GM12878 (cell line): ENCODE data around the gene PGA3. TPM values are rescaled to one million over a fixed set of nuclear protein-coding genes. Genes with fewer than 3 reads are reported as not detected.
"Not testable (repeated sequence)": the region's sequence is repeated elsewhere in the genome, so short reads cannot be mapped to it uniquely, and the experiment has no call there.

Experiments
- ATAC-seq: fragments of 200-7000 bp; cut with Tn5 transposase; 3 replicates; pipeline ENCODE4 v1.9.1; 2020; ENCODE audit warnings: mild to moderate bottlenecking, moderate library complexity
- BruUV-seq: library from RNA; stranded (reverse); fragments of 400-500 nt; replicated peaks from 2 replicates; lab custom pipeline; 2021; lab: Mats Ljungman, UMichigan
- CTCF ChIA-PET: fragments of 300-600 bp; sonication (Branson Sonifier 250); formaldehyde crosslinking; extraction: SDS; loops from one replicate; lab custom pipeline; 2021; ENCODE audit warnings: inconsistent platforms; lab: Yijun Ruan, JAX
- POLR2A ChIA-PET: fragments of 350-600 bp; formaldehyde crosslinking; extraction: SDS; loops from one replicate; lab custom pipeline; 2021; ENCODE audit warnings: inconsistent platforms; lab: Charles Lee
- RAD21 ChIA-PET: fragments of 300-600 bp; sonication (Branson Sonifier 250); formaldehyde crosslinking; loops from one replicate; lab custom pipeline; 2023; ENCODE audit warnings: antibody characterized with exemption; ENCODE audit not compliant: unreplicated experiment; lab: Charles Lee
- SMC1A ChIA-PET: fragments of 300-600 bp; sonication (Branson Sonifier 250); formaldehyde crosslinking; loops from one replicate; lab custom pipeline; 2023; ENCODE audit not compliant: unreplicated experiment, uncharacterized antibody; lab: Charles Lee
- DNase-seq: peaks from one replicate; pipeline ENCODE4 v3.0.0-alpha.2; 2011; ENCODE audit warnings: low read depth, low spot score
- FAIRE-seq: peaks from 3 replicates; lab custom pipeline; 2011; peaks lifted over from hg19 to GRCh38; lab: Jason Lieb, UNC
- H2AFZ ChIP-seq: 2 replicates; pipeline ENCODE4 v1.6.0; 2011; ENCODE audit warnings: low read depth, low read length, control low read depth; ENCODE audit not compliant: control insufficient read depth
- H3K27ac ChIP-seq: 2 replicates; pipeline ENCODE4 v1.5.1; 2011; ENCODE audit warnings: control low read depth; ENCODE audit not compliant: control insufficient read depth, insufficient read depth
- H3K27me3 ChIP-seq, 2 experiments: replicated peaks in 1 of 2; 2 replicates each; pipeline versions ENCODE4 v1.6.0 to v1.6.1; 2011; ENCODE audit warnings: low read length in 1 of 2; ENCODE audit not compliant: control insufficient read depth in 2 of 2, insufficient read depth in 2 of 2
- H3K36me3 ChIP-seq, 2 experiments: 2 replicates each; pipeline ENCODE4 v1.5.1; 2011; ENCODE audit warnings: low read length in 1 of 2; ENCODE audit not compliant: control insufficient read depth in 2 of 2, insufficient read depth in 2 of 2
- H3K4me1 ChIP-seq: 2 replicates; pipeline ENCODE4 v1.6.1; 2011; ENCODE audit warnings: mild to moderate bottlenecking, low read length, moderate library complexity, mixed read lengths; ENCODE audit not compliant: control insufficient read depth, insufficient read depth
- H3K4me2 ChIP-seq: 2 replicates; pipeline ENCODE4 v1.6.0; 2011; ENCODE audit warnings: control low read depth; ENCODE audit not compliant: control insufficient read depth, insufficient read depth
- H3K4me3 ChIP-seq: fragments of 200-600 bp; sonication (generic); 2 replicates; pipeline ENCODE4 v1.5.1; 2016
- H3K79me2 ChIP-seq: 2 replicates; pipeline ENCODE4 v1.6.0; 2011; ENCODE audit warnings: low read length; ENCODE audit not compliant: control insufficient read depth, insufficient read depth
- H3K9ac ChIP-seq: 2 replicates; pipeline ENCODE4 v1.8.0; 2011; ENCODE audit warnings: low read length, control low read depth, mixed read lengths; ENCODE audit not compliant: control insufficient read depth, insufficient read depth
- H3K9me3 ChIP-seq: replicated peaks from 3 replicates; pipeline ENCODE4 v1.5.1; 2011; ENCODE audit warnings: mild to moderate bottlenecking, low read length; ENCODE audit not compliant: control insufficient read depth, insufficient read depth
- H4K20me1 ChIP-seq: 2 replicates; pipeline ENCODE4 v1.6.0; 2011; ENCODE audit not compliant: control insufficient read depth, insufficient read depth
- DPF2 ChIP-seq: fragments of 450-650 bp; IDR thresholded peaks from 2 replicates; pipeline ENCODE4 v1.6.1; 2017; ENCODE audit warnings: mild to moderate bottlenecking
- IKZF2 ChIP-seq, 2 experiments: fragments of 450-650 bp; IDR thresholded peaks; 2 replicates each; pipeline ENCODE4 v1.6.1; 2017; ENCODE audit warnings: mild to moderate bottlenecking in 2 of 2, moderate library complexity in 2 of 2
- NFIC ChIP-seq: IDR thresholded peaks from 2 replicates; pipeline ENCODE4 v1.6.1; 2012; ENCODE audit warnings: low read depth, mild to moderate bottlenecking, inconsistent platforms, low read length, moderate library complexity
- PML ChIP-seq: IDR thresholded peaks from 2 replicates; pipeline ENCODE4 v1.6.1; 2012; ENCODE audit warnings: low read length, inconsistent platforms
- POLR2AphosphoS5 ChIP-seq: IDR thresholded peaks from 2 replicates; pipeline ENCODE4 v1.6.1; 2011; ENCODE audit warnings: mild to moderate bottlenecking, low read length, inconsistent platforms
- SUZ12 ChIP-seq: fragments of 200-600 bp; sonication (generic); IDR thresholded peaks from one replicate; pipeline ENCODE4 v1.6.1; 2018; ENCODE audit warnings: antibody characterized with exemption, mild to moderate bottlenecking; ENCODE audit not compliant: unreplicated experiment
- WGBS: methylation state at CpG from one replicate; pipeline ENCODE4 v1.1.6; 2016; ENCODE audit warnings: low lambda C conversion rate; ENCODE audit not compliant: insufficient replicate concordance, insufficient coverage; ENCODE audit errors: missing lambda C conversion rate; 5-methylcytosine and 5-hydroxymethylcytosine counted together
- in situ Hi-C: fragments of 300-500 bp; cut with MboI; formaldehyde crosslinking; loops from 9 replicates; pipeline ENCODE4 v1.14.3; 2018; ENCODE audit warnings: mixed read lengths
- intact Hi-C: fragments of 100-400 bp; cut with micrococcal nuclease; formaldehyde crosslinking; loops from one replicate; pipeline ENCODE4 v1.14.2; 2022; ENCODE audit not compliant: unreplicated experiment
- polyA plus RNA-seq, 11 experiments: library from polyadenylated mRNA; depleted of rRNA in 4 of 11; unstranded in 6 of 11; stranded (reverse) in 5 of 11; fragments of >200 nt; fragmentation: Nextera tagmentation in 4 of 11; fragmentation: Illumina TruSeq in 1 of 11; extraction: Ambion mirVana in 4 of 11; extraction: Trizol in 1 of 11; gene quantifications; 1 replicate in 1 of 11; 2 replicates in 10 of 11; pipeline versions ENCODE4 v1.2.1 to v1.2.3, GENCODE V29; 2011 to 2016; ENCODE audit warnings: inconsistent platforms in 2 of 11, missing spikeins in 2 of 11, low read depth in 1 of 11
- total RNA-seq, 4 experiments: library from RNA; depleted of rRNA in 3 of 4; stranded (reverse); fragments of >200 nt in 3 of 4; fragmentation: Illumina TruSeq in 1 of 4; extraction: Trizol in 1 of 4; gene quantifications; 2 replicates each; pipeline versions ENCODE4 v1.2.1 to v1.2.3, GENCODE V29; 2013 to 2021
- TF ChIP-seq, protein P1 (sequence below): fragments of 450-650 bp; IDR thresholded peaks from 2 replicates; pipeline ENCODE4 v1.6.1; 2016; ENCODE audit warnings: mild to moderate bottlenecking

PGA3 gene
- total and polyA plus RNA-seq, 10 of the 15 experiments (the other 5 are each of a cell fraction or from before 2014, with no cell fraction given) = not detected

GRCh38 chr11:61163714-61164605, 39.4 kb upstream of the PGA3 start (continued):
- TF ChIP-seq NFIC (0 out of 2 replicates have a peak, but pooled peaks have one; percentile 36), POLR2AphosphoS5 (no peak)

DNA sequence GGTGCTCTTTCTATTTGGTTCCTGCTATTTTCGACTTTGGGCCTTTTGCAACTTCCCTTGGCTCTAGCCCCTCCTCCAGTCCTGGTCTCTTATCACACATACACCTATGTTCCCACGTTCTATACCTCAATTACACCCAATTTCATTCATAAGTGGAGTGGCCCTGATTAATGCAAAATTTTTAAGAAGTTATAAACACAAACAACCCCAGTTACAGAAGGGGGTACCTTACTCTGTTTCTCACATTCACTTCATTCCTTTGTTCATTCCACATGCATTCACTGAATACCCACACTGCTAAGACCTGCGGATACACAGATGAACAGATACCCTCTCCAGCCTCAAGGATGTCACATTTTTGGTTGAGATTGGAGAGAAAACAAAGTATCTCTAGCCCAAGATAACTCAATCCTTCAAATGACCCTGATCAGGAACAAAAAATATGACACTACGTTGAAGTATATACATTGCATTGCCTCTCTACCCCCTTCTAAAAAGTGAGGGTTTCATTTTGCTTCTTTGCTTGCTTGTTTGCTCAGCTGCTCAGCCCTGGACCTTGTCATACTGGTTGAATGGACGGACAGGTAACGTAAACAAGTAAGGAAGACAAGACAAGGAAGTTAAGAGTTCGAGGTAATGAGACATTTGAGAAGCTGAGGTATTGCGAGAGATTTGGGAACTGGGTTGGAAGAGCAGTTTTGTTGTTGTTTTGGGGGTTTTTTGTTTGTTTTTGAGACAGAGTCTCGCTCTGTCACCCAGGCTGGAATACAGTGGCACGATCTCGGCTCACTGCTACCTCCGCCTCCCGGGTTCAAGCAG, 38.5 kb upstream of the PGA3 start:
- Histone ChIP-seq H3K9me3 (peaks cover 3% of the 10 kb centered on the region), H3K4me1 (peaks cover 47% of the 10 kb centered on the region), H2AFZ (peak overlapping the region; percentile 42; the same call in 1 of the 2 replicates), H4K20me1 (no peaks in the 10 kb centered on the region), H3K36me3 (no peaks in the 10 kb centered on the region), H3K27ac (peak overlapping the region; percentile 66), H3K79me2 (peaks cover 32% of the 10 kb centered on the region), H3K27me3 (no peaks in the 10 kb centered on the region), H3K9ac (peak overlapping the region; percentile 51), H3K4me2 (peak overlapping the region; percentile 75), H3K4me3 (peak overlapping the region; percentile 44)
- 12% methylated on average over 13 of the region's 13 CpGs for WGBS
- CTCF ChIA-PET = no interaction called here
- ATAC-seq (no peak), FAIRE-seq (no peak), DNase-seq (no peak)
- BruUV-seq = TSS peak; percentile 34
- POLR2A ChIA-PET = interaction anchor here (0.5 kb wide), 1 partner anchor 258 kb away, joined by 5 read pairs; no protein-coding TSS in a partner anchor
- in situ Hi-C loops (no loop called here), intact Hi-C loops (loop anchor here (10.0 kb wide), 1 partner anchor 400 kb away; no protein-coding TSS in a partner anchor)
- RAD21 ChIA-PET = no interaction called here
- no peak for TF ChIP-seq SUZ12
- TF ChIP-seq, protein P1, sequence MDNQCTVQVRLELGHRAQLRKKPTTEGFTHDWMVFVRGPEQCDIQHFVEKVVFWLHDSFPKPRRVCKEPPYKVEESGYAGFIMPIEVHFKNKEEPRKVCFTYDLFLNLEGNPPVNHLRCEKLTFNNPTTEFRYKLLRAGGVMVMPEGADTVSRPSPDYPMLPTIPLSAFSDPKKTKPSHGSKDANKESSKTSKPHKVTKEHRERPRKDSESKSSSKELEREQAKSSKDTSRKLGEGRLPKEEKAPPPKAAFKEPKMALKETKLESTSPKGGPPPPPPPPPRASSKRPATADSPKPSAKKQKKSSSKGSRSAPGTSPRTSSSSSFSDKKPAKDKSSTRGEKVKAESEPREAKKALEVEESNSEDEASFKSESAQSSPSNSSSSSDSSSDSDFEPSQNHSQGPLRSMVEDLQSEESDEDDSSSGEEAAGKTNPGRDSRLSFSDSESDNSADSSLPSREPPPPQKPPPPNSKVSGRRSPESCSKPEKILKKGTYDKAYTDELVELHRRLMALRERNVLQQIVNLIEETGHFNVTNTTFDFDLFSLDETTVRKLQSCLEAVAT = peak; percentile 89; the same call in 1 of the 2 replicates
- peak; percentile 11; the same call in 1 of the 2 replicates for TF ChIP-seq DPF2
- peak in 1 of 2 experiments; percentile 18; a peak in 2 of 4 replicates for TF ChIP-seq IKZF2 (IDR thresholded peaks at IDR 0.05)
- no peak for TF ChIP-seq PML
- SMC1A ChIA-PET = no interaction called here

DNA sequence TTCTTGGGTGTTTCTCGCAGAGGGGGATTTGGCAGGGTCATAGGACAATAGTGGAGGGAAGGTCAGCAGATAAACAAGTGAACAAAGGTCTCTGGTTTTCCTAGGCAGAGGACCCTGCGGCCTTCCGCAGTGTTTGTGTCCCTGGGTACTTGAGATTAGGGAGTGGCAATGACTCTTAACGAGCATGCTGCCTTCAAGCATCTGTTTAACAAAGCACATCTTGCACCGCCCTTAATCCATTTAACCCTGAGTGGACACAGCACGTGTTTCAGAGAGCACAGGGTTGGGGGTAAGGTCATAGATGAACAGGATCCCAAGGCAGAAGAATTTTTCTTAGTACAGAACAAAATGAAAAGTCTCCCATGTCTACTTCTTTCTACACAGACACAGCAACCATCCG, 37.5 kb upstream of the PGA3 start:
- H3K9me3 ChIP-seq, H3K36me3 ChIP-seq, in situ Hi-C loops, DNase-seq, H3K9ac ChIP-seq, H3K27ac ChIP-seq, POLR2A ChIA-PET, H3K4me3 ChIP-seq, FAIRE-seq, RAD21 ChIA-PET, H3K27me3 ChIP-seq, H4K20me1 ChIP-seq, BruUV-seq, H2AFZ ChIP-seq, CTCF ChIA-PET, SMC1A ChIA-PET, H3K4me2 ChIP-seq, ATAC-seq: not testable (repeated sequence)
- peaks cover 22% of the 10 kb centered on the region for H3K79me2 ChIP-seq
- 44% methylated on average over 2 of the region's 7 CpGs for WGBS
- H3K4me1 ChIP-seq = peaks cover 39% of the 10 kb centered on the region
- intact Hi-C loops = loop anchor here (10.0 kb wide), 1 partner anchor 401 kb away; no protein-coding TSS in a partner anchor
